Panc1 (cell line): ENCODE results near the gene SCN1B.

Experiments
- POLR2AphosphoS5 ChIP-seq: IDR thresholded peaks from 2 replicates; pipeline ENCODE4 v1.6.1; 2012; ENCODE audit warnings: mild to moderate bottlenecking, low read depth, low read length, moderate library complexity
- TF ChIP-seq, protein P1 (sequence below): fragments of 450-650 bp; IDR thresholded peaks from 2 replicates; pipeline ENCODE4 v1.5.1; 2017; ENCODE audit warnings: mild to moderate bottlenecking

DNA sequence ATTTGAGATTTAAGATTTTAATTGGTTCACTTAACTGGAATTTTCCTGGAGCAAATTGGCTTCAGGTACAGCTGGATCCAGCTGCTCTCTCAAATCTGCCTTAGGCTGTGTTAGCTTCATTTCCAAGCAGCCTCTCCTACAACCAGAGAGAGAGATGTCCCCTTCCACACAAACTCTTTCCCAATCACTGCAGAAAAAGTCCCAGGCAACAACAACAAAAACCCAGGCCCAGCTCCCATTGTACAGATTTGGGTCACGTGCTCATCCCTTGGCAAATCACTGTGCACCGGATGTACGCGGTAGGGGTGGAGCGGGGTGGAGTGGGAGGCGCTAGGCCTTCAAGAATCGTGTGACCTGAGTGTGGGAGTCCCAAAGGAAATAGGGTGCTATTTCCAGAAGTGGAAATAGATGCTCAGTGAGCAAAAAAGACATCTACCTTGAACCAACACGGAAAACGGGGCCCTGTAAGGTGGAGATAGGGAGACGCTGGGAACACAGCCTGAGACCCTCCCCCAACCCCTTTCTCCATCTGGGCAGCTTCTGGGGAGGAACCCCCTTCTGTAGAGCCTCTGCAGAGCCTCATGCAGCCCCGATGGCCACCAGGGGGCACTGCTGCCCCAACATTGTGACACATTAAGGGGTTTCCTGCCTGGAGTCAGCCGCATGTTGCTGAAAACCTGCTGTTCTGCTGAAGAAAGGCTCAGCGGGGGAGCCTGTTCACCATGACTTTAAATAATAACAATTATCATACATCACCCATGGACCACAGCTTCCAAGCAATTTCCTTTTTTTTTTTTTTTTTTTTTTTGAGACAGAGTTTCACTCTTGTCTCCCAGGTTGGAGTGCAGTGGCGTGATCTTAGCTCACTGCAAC is 36.7 kb downstream of the SCN1B start:
- TF ChIP-seq, protein P1, sequence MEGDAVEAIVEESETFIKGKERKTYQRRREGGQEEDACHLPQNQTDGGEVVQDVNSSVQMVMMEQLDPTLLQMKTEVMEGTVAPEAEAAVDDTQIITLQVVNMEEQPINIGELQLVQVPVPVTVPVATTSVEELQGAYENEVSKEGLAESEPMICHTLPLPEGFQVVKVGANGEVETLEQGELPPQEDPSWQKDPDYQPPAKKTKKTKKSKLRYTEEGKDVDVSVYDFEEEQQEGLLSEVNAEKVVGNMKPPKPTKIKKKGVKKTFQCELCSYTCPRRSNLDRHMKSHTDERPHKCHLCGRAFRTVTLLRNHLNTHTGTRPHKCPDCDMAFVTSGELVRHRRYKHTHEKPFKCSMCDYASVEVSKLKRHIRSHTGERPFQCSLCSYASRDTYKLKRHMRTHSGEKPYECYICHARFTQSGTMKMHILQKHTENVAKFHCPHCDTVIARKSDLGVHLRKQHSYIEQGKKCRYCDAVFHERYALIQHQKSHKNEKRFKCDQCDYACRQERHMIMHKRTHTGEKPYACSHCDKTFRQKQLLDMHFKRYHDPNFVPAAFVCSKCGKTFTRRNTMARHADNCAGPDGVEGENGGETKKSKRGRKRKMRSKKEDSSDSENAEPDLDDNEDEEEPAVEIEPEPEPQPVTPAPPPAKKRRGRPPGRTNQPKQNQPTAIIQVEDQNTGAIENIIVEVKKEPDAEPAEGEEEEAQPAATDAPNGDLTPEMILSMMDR, result peak; percentile 97
- no peak for TF ChIP-seq POLR2AphosphoS5
